ENCODE results near the gene BAX. TPM values are rescaled to one million over a fixed set of nuclear protein-coding genes. Genes with fewer than 3 reads are reported as not detected.

Gene BAX
- total and polyA plus RNA-seq, 9 of the 15 experiments (the other 6 are each of a cell fraction or from before 2014, with no cell fraction given) = 3.2 to 95.4 (median 44.5) TPM

DNA sequence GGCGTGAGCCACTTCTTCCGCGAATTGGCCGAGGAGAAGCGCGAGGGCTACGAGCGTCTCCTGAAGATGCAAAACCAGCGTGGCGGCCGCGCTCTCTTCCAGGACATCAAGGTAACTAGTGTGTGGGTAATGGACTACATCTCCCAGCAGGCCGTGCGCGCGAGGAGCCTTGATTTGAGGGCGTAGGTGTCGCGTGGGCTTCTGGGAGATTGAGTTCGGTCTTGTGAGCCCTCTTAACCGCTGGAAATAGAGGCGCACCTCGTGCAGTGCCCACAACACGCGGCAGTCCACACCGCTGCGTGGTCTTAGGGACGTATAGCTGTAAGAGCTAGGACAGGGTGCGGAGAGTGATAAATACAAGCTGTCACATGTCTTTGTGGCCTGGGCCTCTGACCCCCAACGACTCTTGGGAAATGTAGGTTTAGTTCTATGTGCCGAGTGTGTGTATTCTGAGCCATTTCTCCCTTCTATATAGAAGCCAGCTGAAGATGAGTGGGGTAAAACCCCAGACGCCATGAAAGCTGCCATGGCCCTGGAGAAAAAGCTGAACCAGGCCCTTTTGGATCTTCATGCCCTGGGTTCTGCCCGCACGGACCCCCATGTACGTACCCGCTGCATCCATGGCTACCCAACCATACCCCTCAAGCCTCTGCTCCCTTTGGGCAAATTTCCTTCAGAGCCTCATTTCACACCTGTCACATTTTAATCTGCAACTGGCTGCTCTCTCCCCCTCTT, 11.3 kb downstream of the BAX start (continued):
- TF ChIP-seq, protein P1, sequence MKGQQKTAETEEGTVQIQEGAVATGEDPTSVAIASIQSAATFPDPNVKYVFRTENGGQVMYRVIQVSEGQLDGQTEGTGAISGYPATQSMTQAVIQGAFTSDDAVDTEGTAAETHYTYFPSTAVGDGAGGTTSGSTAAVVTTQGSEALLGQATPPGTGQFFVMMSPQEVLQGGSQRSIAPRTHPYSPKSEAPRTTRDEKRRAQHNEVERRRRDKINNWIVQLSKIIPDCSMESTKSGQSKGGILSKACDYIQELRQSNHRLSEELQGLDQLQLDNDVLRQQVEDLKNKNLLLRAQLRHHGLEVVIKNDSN (CRISPR knock-in tag; IDR thresholded peaks at IDR 0.05) = peak; percentile 41; the same call in 1 of the 2 replicates
- no peak for TF ChIP-seq ZNF444 (CRISPR knock-in tag; IDR thresholded peaks at IDR 0.05)
- no peak for TF ChIP-seq GTF2A2 (tag; IDR thresholded peaks at IDR 0.05)
- TF ChIP-seq, protein P2, sequence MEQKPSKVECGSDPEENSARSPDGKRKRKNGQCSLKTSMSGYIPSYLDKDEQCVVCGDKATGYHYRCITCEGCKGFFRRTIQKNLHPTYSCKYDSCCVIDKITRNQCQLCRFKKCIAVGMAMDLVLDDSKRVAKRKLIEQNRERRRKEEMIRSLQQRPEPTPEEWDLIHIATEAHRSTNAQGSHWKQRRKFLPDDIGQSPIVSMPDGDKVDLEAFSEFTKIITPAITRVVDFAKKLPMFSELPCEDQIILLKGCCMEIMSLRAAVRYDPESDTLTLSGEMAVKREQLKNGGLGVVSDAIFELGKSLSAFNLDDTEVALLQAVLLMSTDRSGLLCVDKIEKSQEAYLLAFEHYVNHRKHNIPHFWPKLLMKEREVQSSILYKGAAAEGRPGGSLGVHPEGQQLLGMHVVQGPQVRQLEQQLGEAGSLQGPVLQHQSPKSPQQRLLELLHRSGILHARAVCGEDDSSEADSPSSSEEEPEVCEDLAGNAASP (IDR thresholded peaks at IDR 0.05) = no peak
- no peak for TF ChIP-seq EHMT2 (IDR thresholded peaks at IDR 0.05)

DNA sequence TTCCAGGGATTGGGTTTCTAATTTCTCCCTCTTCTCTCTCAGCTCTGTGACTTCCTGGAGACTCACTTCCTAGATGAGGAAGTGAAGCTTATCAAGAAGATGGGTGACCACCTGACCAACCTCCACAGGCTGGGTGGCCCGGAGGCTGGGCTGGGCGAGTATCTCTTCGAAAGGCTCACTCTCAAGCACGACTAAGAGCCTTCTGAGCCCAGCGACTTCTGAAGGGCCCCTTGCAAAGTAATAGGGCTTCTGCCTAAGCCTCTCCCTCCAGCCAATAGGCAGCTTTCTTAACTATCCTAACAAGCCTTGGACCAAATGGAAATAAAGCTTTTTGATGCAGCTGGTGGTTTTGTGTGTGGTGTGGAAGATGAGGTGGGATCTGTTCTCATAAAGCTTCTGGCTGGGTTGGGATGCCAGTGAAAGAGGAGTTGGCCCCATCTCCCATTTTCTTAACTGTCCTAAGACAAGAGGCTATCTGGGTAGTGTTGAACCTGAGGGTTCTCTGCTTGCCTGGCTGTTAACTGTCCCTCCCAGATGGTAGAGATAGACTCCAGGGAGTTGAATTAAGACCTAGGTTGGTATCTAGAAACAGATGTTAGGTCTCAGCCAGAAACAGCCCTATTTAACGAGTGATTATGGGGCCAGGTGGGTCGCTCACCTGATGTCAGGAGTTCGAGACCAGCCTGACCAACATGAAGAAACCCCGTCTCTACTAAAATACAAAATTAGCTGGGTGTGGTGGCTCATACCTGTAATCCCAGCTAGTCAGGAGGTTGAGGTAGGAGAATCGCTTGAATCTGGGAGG, 12.1 kb downstream of the BAX start:
- FAIRE-seq (peak; percentile 19), ATAC-seq (no peak), DNase-seq (ENCODE audit: extremely low read depth in 1 of 4, low spot score in 3 of 4) (peak in 1 of 4 experiments; percentile 70)
- WGBS (ENCODE audit: insufficient coverage, low coverage, missing lambda C conversion rate) = 2% methylated on average over 10 of the region's 10 CpGs
- H3K4me2 ChIP-seq (ENCODE audit: insufficient read depth, low read length) = peak overlapping the region; percentile 99
- intact Hi-C loops (cut with micrococcal nuclease) (loop anchor here (1.0 to 5.0 kb wide), 3 partner anchors 34 to 93 kb away; partner anchors contain the start of genes DHDH and NUCB1), in situ Hi-C loops (cut with MboI) (loop anchor here (10.0 kb wide), 1 partner anchor 92 kb away; the partner anchor contains the start of gene PPP1R15A)
- peak overlapping the region; percentile 90 to 91 for H3K9ac ChIP-seq (ENCODE audit: insufficient read depth in 1 of 2, low read depth in 2 of 2, low read length in 2 of 2)
- H3K36me3 ChIP-seq (ENCODE audit: control insufficient read depth, insufficient read depth, low read length) = peaks cover 55% of the 10 kb centered on the region
- no peaks in the 10 kb centered on the region for H3K9me1 ChIP-seq (ENCODE audit: control insufficient read depth, insufficient read depth, low read length)
- no peaks in the 10 kb centered on the region for H3K27me3 ChIP-seq (ENCODE audit: control insufficient read depth in 2 of 2, insufficient read depth in 2 of 2, low read length in 2 of 2)
- H3K27ac ChIP-seq (ENCODE audit: extremely low read depth, low read depth, low read length) = peak overlapping the region; percentile 82
- peak overlapping the region; percentile 70 for H3K4me3 ChIP-seq
- CTCF ChIA-PET (ENCODE audit: low intra/inter-chr PET ratio) = interaction anchor here (0.6 kb wide), 1 partner anchor 154 kb away, joined by 3 read pairs; no protein-coding TSS in a partner anchor
- H2AFZ ChIP-seq (ENCODE audit: low read depth, low read length) = no peak overlapping the region
- H3K9me3 ChIP-seq (replicated peaks; ENCODE audit: control insufficient read depth, insufficient read depth, low read depth, low read length) = no peaks in the 10 kb centered on the region
- BruUV-seq (replicated peaks) = no TSS peak
- POLR2A ChIA-PET = interaction anchor here (0.5 to 14.5 kb wide), 42 partner anchors 7 to 566 kb away, joined by 3 to 439 read pairs (median 5); partner anchors contain the start of genes BAX, BCAT2, DHDH and GYS1
- H4K20me1 ChIP-seq (replicated peaks; ENCODE audit: control insufficient read depth, insufficient read depth, low read length) = peaks cover 21% of the 10 kb centered on the region
- peaks cover 55% of the 10 kb centered on the region for H3K79me2 ChIP-seq (ENCODE audit: control insufficient read depth, insufficient read depth, low read length)
- H3K4me1 ChIP-seq (replicated peaks in 1 of 2; ENCODE audit: control insufficient read depth in 2 of 2, insufficient read depth in 2 of 2, low read length in 2 of 2) = peaks cover 40 to 63% of the 10 kb centered on the region in 2 experiments
- TF ChIP-seq, protein P3, sequence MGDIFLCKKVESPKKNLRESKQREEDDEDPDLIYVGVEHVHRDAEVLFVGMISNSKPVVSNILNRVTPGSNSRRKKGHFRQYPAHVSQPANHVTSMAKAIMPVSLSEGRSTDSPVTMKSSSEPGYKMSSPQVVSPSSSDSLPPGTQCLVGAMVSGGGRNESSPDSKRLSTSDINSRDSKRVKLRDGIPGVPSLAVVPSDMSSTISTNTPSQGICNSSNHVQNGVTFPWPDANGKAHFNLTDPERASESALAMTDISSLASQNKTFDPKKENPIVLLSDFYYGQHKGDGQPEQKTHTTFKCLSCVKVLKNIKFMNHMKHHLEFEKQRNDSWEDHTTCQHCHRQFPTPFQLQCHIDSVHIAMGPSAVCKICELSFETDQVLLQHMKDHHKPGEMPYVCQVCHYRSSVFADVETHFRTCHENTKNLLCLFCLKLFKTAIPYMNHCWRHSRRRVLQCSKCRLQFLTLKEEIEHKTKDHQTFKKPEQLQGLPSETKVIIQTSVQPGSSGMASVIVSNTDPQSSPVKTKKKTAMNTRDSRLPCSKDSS (IDR thresholded peaks at IDR 0.05; ENCODE audit: low read depth, partially characterized antibody) = no peak
- TF ChIP-seq MAFG (tag; conservative IDR thresholded peaks at IDR 0.05) (no peak), KAT7 (CRISPR knock-in tag; IDR thresholded peaks at IDR 0.05; ENCODE audit: borderline replicate concordance) (peak; percentile 25; the same call in 1 of the 2 replicates), RBM15 (IDR thresholded peaks at IDR 0.05; ENCODE audit: insufficient read depth, low read length) (no peak), ZNF311 (CRISPR knock-in tag; IDR thresholded peaks at IDR 0.05) (no peak), MXI1 (IDR thresholded peaks at IDR 0.05; ENCODE audit: low read depth, low read length) (0 out of 2 replicates have a peak, but pooled peaks have one; percentile 23), NCOR1 (IDR thresholded peaks at IDR 0.05) (no peak; the same call in 1 of the 2 replicates), NR1H2 (CRISPR knock-in tag; IDR thresholded peaks at IDR 0.05) (no peak)
